Parathyroid adenoma (tissue), 2 donors: ENCODE results near the gene VPS37C.

Experiments
- H2AFZ ChIP-seq: fragments of 300-600 bp; sonication (generic); one replicate; pipeline ENCODE4 v1.7.0; 2017; ENCODE audit warnings: antibody characterized with exemption, mild to moderate bottlenecking
- H3K27ac ChIP-seq: fragments of 300-600 bp; sonication (generic); one replicate; pipeline ENCODE4 v1.7.0; 2017
- H3K27me3 ChIP-seq: fragments of 300-600 bp; sonication (generic); one replicate; pipeline ENCODE4 v1.7.0; 2017; ENCODE audit warnings: low read length; ENCODE audit not compliant: control insufficient read depth, insufficient read depth
- H3K36me3 ChIP-seq: fragments of 300-600 bp; sonication (generic); one replicate; pipeline ENCODE4 v1.7.0; 2017; ENCODE audit warnings: low read length; ENCODE audit not compliant: control insufficient read depth, insufficient read depth
- H3K4me1 ChIP-seq: fragments of 300-600 bp; sonication (generic); one replicate; pipeline ENCODE4 v1.7.0; 2017; ENCODE audit warnings: control low read depth
- H3K4me2 ChIP-seq: fragments of 300-600 bp; sonication (generic); one replicate; pipeline ENCODE4 v1.7.0; 2017; ENCODE audit warnings: low read length
- H3K4me3 ChIP-seq: fragments of 300-600 bp; sonication (generic); one replicate; pipeline ENCODE4 v1.7.0; 2017; ENCODE audit warnings: low read depth, low read length
- H3K79me2 ChIP-seq: fragments of 300-600 bp; sonication (generic); one replicate; pipeline ENCODE4 v1.7.0; 2017; ENCODE audit warnings: control low read depth
- H3K9ac ChIP-seq: fragments of 300-600 bp; sonication (generic); one replicate; pipeline ENCODE4 v1.7.0; 2017; ENCODE audit warnings: mild to moderate bottlenecking
- H3K9me3 ChIP-seq: fragments of 300-600 bp; sonication (generic); one replicate; pipeline ENCODE4 v1.7.0; 2017; ENCODE audit warnings: low read length; ENCODE audit not compliant: control insufficient read depth
- CTCF ChIP-seq: fragments of 300-600 bp; sonication (generic); IDR thresholded peaks from one replicate; pipeline ENCODE4 v1.7.0; 2017; ENCODE audit warnings: antibody characterized with exemption, mild to moderate bottlenecking
- donor health status: primary hyperparathyroidism.

The VPS37C gene

GRCh38 chr11:61114913-61115312 is 46.3 kb downstream of the VPS37C start:
- Histone ChIP-seq H3K4me3 (no peak overlapping the region), H3K9ac (no peak overlapping the region), H3K4me2 (no peak overlapping the region), H3K79me2 (no peaks in the 10 kb centered on the region), H3K27me3 (no peaks in the 10 kb centered on the region), H2AFZ (no peak overlapping the region), H3K9me3 (no peaks in the 10 kb centered on the region), H3K27ac (no peak overlapping the region), H3K4me1 (no peaks in the 10 kb centered on the region), H3K36me3 (no peaks in the 10 kb centered on the region)
- no peak for TF ChIP-seq CTCF

- Histone ChIP-seq H2AFZ (no peak overlapping the region), H3K4me3 (no peak overlapping the region), H3K27ac (no peak overlapping the region), H3K9me3 (no peaks in the 10 kb centered on the region), H3K27me3 (no peaks in the 10 kb centered on the region), H3K9ac (no peak overlapping the region), H3K4me2 (no peak overlapping the region), H3K36me3 (no peaks in the 10 kb centered on the region), H3K79me2 (no peaks in the 10 kb centered on the region), H3K4me1 (no peaks in the 10 kb centered on the region)
- TF ChIP-seq CTCF, result no peak
These were observed 48.0 kb downstream of the VPS37C start for GRCh38 chr11:61113201-61113600.

- no peak overlapping the region for H3K27ac ChIP-seq
- no peak overlapping the region for H3K4me3 ChIP-seq
- no peak overlapping the region for H3K4me2 ChIP-seq
- H2AFZ ChIP-seq, result no peak overlapping the region
- no peaks in the 10 kb centered on the region for H3K36me3 ChIP-seq
- H3K27me3 ChIP-seq, result no peaks in the 10 kb centered on the region
- no peak overlapping the region for H3K9ac ChIP-seq
- H3K4me1 ChIP-seq, result no peaks in the 10 kb centered on the region
- no peaks in the 10 kb centered on the region for H3K79me2 ChIP-seq
- H3K9me3 ChIP-seq, result no peaks in the 10 kb centered on the region
- no peak for TF ChIP-seq CTCF
These were observed 48.7 kb downstream of the VPS37C start for GRCh38 chr11:61112575-61112974.

GRCh38 chr11:61111786-61112517 is 49.3 kb downstream of the VPS37C start:
- no peaks in the 10 kb centered on the region for H3K79me2 ChIP-seq

More at GRCh38 chr11:61111786-61112517, 49.3 kb downstream of the VPS37C start:
- no peak overlapping the region for H3K4me2 ChIP-seq
- H3K4me1 ChIP-seq, result no peaks in the 10 kb centered on the region
- H3K36me3 ChIP-seq, result no peaks in the 10 kb centered on the region
- H3K27me3 ChIP-seq, result no peaks in the 10 kb centered on the region
- H3K9me3 ChIP-seq, result no peaks in the 10 kb centered on the region
- no peak overlapping the region for H3K27ac ChIP-seq
- TF ChIP-seq CTCF, result no peak
- no peak overlapping the region for H3K4me3 ChIP-seq
- H3K9ac ChIP-seq, result no peak overlapping the region
- H2AFZ ChIP-seq, result no peak overlapping the region
